ENCODE measurements around the gene SLC66A1. TPM values are rescaled to one million over a fixed set of nuclear protein-coding genes. Genes with fewer than 3 reads are reported as not detected.
A peak's percentile ranks its signal among the peaks of the same experiment; 100 is the strongest.

The SLC66A1 gene
- total RNA-seq, 2 donors from 2014 or later = 11.4 to 12.0 TPM

- no peak for ATAC-seq (ENCODE audit: insufficient number of reproducible peaks, low FRiP score, low read depth)
- no peaks in the 10 kb centered on the region for H3K27me3 ChIP-seq (replicated peaks; ENCODE audit: insufficient read depth)
- H3K36me3 ChIP-seq = peaks cover 33% of the 10 kb centered on the region
- H3K9me3 ChIP-seq = no peaks in the 10 kb centered on the region
- no peak overlapping the region for H3K4me3 ChIP-seq
- peaks cover 13 to 19% of the 10 kb centered on the region in 2 donors for H3K4me1 ChIP-seq (ENCODE audit: control insufficient read depth in 1 of 2, low read depth in 2 of 2)
- DNase-seq (ENCODE audit: low spot score) = no peak
- TF ChIP-seq, protein P1, sequence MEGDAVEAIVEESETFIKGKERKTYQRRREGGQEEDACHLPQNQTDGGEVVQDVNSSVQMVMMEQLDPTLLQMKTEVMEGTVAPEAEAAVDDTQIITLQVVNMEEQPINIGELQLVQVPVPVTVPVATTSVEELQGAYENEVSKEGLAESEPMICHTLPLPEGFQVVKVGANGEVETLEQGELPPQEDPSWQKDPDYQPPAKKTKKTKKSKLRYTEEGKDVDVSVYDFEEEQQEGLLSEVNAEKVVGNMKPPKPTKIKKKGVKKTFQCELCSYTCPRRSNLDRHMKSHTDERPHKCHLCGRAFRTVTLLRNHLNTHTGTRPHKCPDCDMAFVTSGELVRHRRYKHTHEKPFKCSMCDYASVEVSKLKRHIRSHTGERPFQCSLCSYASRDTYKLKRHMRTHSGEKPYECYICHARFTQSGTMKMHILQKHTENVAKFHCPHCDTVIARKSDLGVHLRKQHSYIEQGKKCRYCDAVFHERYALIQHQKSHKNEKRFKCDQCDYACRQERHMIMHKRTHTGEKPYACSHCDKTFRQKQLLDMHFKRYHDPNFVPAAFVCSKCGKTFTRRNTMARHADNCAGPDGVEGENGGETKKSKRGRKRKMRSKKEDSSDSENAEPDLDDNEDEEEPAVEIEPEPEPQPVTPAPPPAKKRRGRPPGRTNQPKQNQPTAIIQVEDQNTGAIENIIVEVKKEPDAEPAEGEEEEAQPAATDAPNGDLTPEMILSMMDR (IDR thresholded peaks at IDR 0.05) = no peak
- no peak overlapping the region for H3K27ac ChIP-seq
These were observed 3.6 kb upstream of the SLC66A1 start for GRCh38 chr1:19308509-19308907.

GRCh38 chr1:19309123-19309813, 2.9 kb upstream of the SLC66A1 start:
- DNase-seq (ENCODE audit: low spot score) (no peak), ATAC-seq (ENCODE audit: insufficient number of reproducible peaks, low FRiP score, low read depth) (no peak)
- H3K4me1 ChIP-seq (ENCODE audit: control insufficient read depth in 1 of 2, low read depth in 2 of 2) = peaks cover 19 to 23% of the 10 kb centered on the region in 2 donors

GRCh38 chr1:19310061-19310460, 2.1 kb upstream of the SLC66A1 start:
- H3K9me3 ChIP-seq = no peaks in the 10 kb centered on the region
- ATAC-seq (ENCODE audit: insufficient number of reproducible peaks, low FRiP score, low read depth) (no peak), DNase-seq (ENCODE audit: low spot score) (no peak)
- no peaks in the 10 kb centered on the region for H3K27me3 ChIP-seq (replicated peaks; ENCODE audit: insufficient read depth)
- no peak overlapping the region for H3K4me3 ChIP-seq
- H3K4me1 ChIP-seq (ENCODE audit: control insufficient read depth in 1 of 2, low read depth in 2 of 2) = peaks cover 20 to 25% of the 10 kb centered on the region in 2 donors
- TF ChIP-seq, protein P1 (IDR thresholded peaks at IDR 0.05) = no peak
- no peak overlapping the region for H3K27ac ChIP-seq
- peaks cover 25% of the 10 kb centered on the region for H3K36me3 ChIP-seq

More at GRCh38 chr1:19309123-19309813, 2.9 kb upstream of the SLC66A1 start:
- no peaks in the 10 kb centered on the region for H3K27me3 ChIP-seq (replicated peaks; ENCODE audit: insufficient read depth)
- H3K27ac ChIP-seq = no peak overlapping the region
- H3K36me3 ChIP-seq = peaks cover 26% of the 10 kb centered on the region
- H3K4me3 ChIP-seq = no peak overlapping the region
- TF ChIP-seq, protein P1 (IDR thresholded peaks at IDR 0.05) = no peak
- no peaks in the 10 kb centered on the region for H3K9me3 ChIP-seq

DNA sequence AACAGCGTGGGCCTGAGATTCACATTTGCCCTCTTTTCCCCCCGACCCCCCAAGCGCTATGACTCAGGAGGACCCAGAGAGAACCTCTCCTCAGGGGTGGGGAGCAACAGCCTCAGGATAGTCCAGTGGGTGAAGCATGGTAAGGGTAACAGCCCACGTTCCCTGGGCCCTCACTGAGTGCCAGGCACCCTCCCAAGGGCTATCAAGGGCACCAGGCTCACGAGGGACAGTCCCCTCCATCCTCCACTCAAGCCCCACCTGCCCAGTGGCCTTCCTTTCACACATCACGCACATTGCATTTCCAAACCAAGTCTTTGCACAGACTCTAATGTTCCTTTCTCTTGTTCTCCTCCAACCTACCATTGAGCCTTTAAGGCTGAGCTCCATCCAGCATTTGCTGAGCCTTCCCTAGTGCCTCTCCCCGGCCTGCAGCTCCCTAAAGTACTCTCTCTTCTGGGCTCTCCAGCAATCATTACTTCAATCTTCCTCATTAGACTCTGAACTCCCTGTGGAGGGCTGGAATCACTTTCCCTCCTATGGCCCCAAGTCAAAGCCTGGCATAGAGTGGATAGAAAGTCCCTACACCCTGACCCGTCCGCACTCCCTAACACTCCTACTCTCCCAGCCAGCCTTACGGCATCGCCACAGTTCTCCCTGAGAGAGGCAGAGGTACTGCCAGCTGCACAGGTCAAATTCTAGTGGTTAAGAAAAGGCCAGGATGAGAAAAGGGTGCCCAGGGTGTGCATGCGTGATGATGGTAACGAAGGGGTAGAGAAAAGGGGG, 1.2 kb upstream of the SLC66A1 start:
- no peak for ATAC-seq (ENCODE audit: insufficient number of reproducible peaks, low FRiP score, low read depth)
- H3K4me1 ChIP-seq (ENCODE audit: control insufficient read depth in 1 of 2, low read depth in 2 of 2) = peaks cover 26 to 34% of the 10 kb centered on the region in 2 donors
- H3K36me3 ChIP-seq = peaks cover 16% of the 10 kb centered on the region
- H3K27ac ChIP-seq = peak overlapping the region in 1 of 2 donors; percentile 17
- peak overlapping the region; percentile 96 for H3K4me3 ChIP-seq
- H3K27me3 ChIP-seq (replicated peaks; ENCODE audit: insufficient read depth) = no peaks in the 10 kb centered on the region
- no peak for DNase-seq (ENCODE audit: low spot score)
- TF ChIP-seq, protein P1 (IDR thresholded peaks at IDR 0.05) = no peak
- no peaks in the 10 kb centered on the region for H3K9me3 ChIP-seq

GRCh38 chr1:19311503-19311930, 609 bp upstream of the SLC66A1 start:
- H3K9me3 ChIP-seq = no peaks in the 10 kb centered on the region
- peaks cover 12% of the 10 kb centered on the region for H3K36me3 ChIP-seq
- no peaks in the 10 kb centered on the region for H3K27me3 ChIP-seq (replicated peaks; ENCODE audit: insufficient read depth)
- peak overlapping the region; percentile 17 for H3K27ac ChIP-seq
- ATAC-seq (ENCODE audit: insufficient number of reproducible peaks, low FRiP score, low read depth) = peak; percentile 10
- DNase-seq (ENCODE audit: low spot score) = no peak
- peaks cover 28 to 34% of the 10 kb centered on the region in 2 donors for H3K4me1 ChIP-seq (ENCODE audit: control insufficient read depth in 1 of 2, low read depth in 2 of 2)
- peak overlapping the region; percentile 96 for H3K4me3 ChIP-seq
- TF ChIP-seq, protein P1 (IDR thresholded peaks at IDR 0.05) = no peak
